ENCODE results near the gene BRD2. TPM values are rescaled to one million over a fixed set of nuclear protein-coding genes. Genes with fewer than 3 reads are reported as not detected.

BRD2 gene
- total RNA-seq, 1 donor from 2014 or later, result 205 TPM

GRCh38 chr6:32949113-32949512 lies 19.3 kb upstream of the BRD2 start:
- DNase-seq (ENCODE audit: low spot score), result no peak

GRCh38 chr6:32950010-32950409 lies 18.4 kb upstream of the BRD2 start:
- no peak for DNase-seq (ENCODE audit: low spot score)

- no peak for DNase-seq (ENCODE audit: low spot score)
Observed at GRCh38 chr6:32950449-32950848, 17.9 kb upstream of the BRD2 start.

- peak; percentile 93 for DNase-seq (ENCODE audit: low spot score)
Observed at GRCh38 chr6:32952817-32953739, 15.3 kb upstream of the BRD2 start, which contains the start of gene HLA-DMA. TSS of gene HLA-DMA (minus strand) at chr6:32953097. CDS start at chr6:32953036, 61 bp downstream.

GRCh38 chr6:32953775-32954174 lies 14.6 kb upstream of the BRD2 start:
- no peak for DNase-seq (ENCODE audit: low spot score)

GRCh38 chr6:32954267-32954666 lies 14.1 kb upstream of the BRD2 start:
- DNase-seq (ENCODE audit: low spot score), result no peak

- no peak for DNase-seq (ENCODE audit: low spot score)
Observed at GRCh38 chr6:32954986-32955802, 13.2 kb upstream of the BRD2 start.

- DNase-seq (ENCODE audit: low spot score), result no peak
Observed at GRCh38 chr6:32956176-32956575, 12.2 kb upstream of the BRD2 start.

GRCh38 chr6:32960563-32960962 lies 7.8 kb upstream of the BRD2 start:
- DNase-seq (ENCODE audit: low spot score), result no peak

- no peak for DNase-seq (ENCODE audit: low spot score)
Observed at GRCh38 chr6:32962213-32962826, 6.1 kb upstream of the BRD2 start.

GRCh38 chr6:32963866-32964265 lies 4.5 kb upstream of the BRD2 start:
- DNase-seq (ENCODE audit: low spot score), result no peak

GRCh38 chr6:32964776-32965175 lies 3.6 kb upstream of the BRD2 start:
- DNase-seq (ENCODE audit: low spot score), result no peak

GRCh38 chr6:32967151-32968091 lies 973 bp upstream of the BRD2 start:
- DNase-seq (ENCODE audit: low spot score), result no peak

- DNase-seq (ENCODE audit: low spot score), result peak; percentile 81
Observed at GRCh38 chr6:32968867-32969684, 682 bp downstream of the BRD2 start.

- DNase-seq (ENCODE audit: low spot score), result peak; percentile 82
Observed at GRCh38 chr6:32969685-32970412, 1.5 kb downstream of the BRD2 start.

GRCh38 chr6:32970413-32971241 lies 2.2 kb downstream of the BRD2 start:
- peak; percentile 93 for DNase-seq (ENCODE audit: low spot score)

GRCh38 chr6:32971242-32971580 lies 2.8 kb downstream of the BRD2 start:
- no peak for DNase-seq (ENCODE audit: low spot score)

GRCh38 chr6:32971581-32972352 lies 3.4 kb downstream of the BRD2 start:
- DNase-seq (ENCODE audit: low spot score), result peak; percentile 100

Measured in ureter (tissue), 1 donor.